ENCODE data around the gene PBX1. TPM values are rescaled to one million over a fixed set of nuclear protein-coding genes. Genes with fewer than 3 reads are reported as not detected.

Gene PBX1
- total and polyA plus RNA-seq, 4 donors = 2.2 to 17.3 (median 5.1) TPM

- Histone ChIP-seq H3K36me3 (ENCODE audit: control insufficient read depth in 4 of 4, insufficient read depth in 3 of 4, low read depth in 1 of 4, low read length in 3 of 4) (no peaks in the 10 kb centered on the region), H3K27ac (ENCODE audit: low read depth in 1 of 2, low read length in 2 of 2) (peak overlapping the region in 1 of 2 donors; percentile 38), H3K27me3 (ENCODE audit: control insufficient read depth in 4 of 4, insufficient read depth in 4 of 4, low read length in 3 of 4) (no peaks in the 10 kb centered on the region), H3K9me3 (ENCODE audit: control insufficient read depth in 4 of 4, low read length in 3 of 4) (no peaks in the 10 kb centered on the region), H3K9ac (ENCODE audit: low read depth in 1 of 2, low read length in 2 of 2) (no peak overlapping the region), H3K4me1 (ENCODE audit: control insufficient read depth in 4 of 4, insufficient read depth in 4 of 4, low read length in 3 of 4) (peaks cover 2 to 23% (median 17%) of the 10 kb centered on the region in 4 donors), H3K4me3 (ENCODE audit: low read depth in 1 of 3, low read length in 3 of 3) (no peak overlapping the region)
- TF ChIP-seq FOXA1 (IDR thresholded peaks at IDR 0.05) (no peak), ATF3 (IDR thresholded peaks at IDR 0.05) (no peak), MAX (IDR thresholded peaks at IDR 0.05) (no peak), RAD21 (IDR thresholded peaks at IDR 0.05) (no peak), NR2F2 (IDR thresholded peaks at IDR 0.05) (no peak), HNF4G (IDR thresholded peaks at IDR 0.05) (no peak), SP1 (IDR thresholded peaks at IDR 0.05) (no peak), RXRA (IDR thresholded peaks at IDR 0.05) (no peak), EGR1 (IDR thresholded peaks at IDR 0.05; ENCODE audit: low read depth in 2 of 2) (no peak), JUND (IDR thresholded peaks at IDR 0.05) (no peak)
- TF ChIP-seq, protein P1, sequence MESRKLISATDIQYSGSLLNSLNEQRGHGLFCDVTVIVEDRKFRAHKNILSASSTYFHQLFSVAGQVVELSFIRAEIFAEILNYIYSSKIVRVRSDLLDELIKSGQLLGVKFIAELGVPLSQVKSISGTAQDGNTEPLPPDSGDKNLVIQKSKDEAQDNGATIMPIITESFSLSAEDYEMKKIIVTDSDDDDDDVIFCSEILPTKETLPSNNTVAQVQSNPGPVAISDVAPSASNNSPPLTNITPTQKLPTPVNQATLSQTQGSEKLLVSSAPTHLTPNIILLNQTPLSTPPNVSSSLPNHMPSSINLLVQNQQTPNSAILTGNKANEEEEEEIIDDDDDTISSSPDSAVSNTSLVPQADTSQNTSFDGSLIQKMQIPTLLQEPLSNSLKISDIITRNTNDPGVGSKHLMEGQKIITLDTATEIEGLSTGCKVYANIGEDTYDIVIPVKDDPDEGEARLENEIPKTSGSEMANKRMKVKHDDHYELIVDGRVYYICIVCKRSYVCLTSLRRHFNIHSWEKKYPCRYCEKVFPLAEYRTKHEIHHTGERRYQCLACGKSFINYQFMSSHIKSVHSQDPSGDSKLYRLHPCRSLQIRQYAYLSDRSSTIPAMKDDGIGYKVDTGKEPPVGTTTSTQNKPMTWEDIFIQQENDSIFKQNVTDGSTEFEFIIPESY (IDR thresholded peaks at IDR 0.05) = no peak
- TF ChIP-seq, protein P2, sequence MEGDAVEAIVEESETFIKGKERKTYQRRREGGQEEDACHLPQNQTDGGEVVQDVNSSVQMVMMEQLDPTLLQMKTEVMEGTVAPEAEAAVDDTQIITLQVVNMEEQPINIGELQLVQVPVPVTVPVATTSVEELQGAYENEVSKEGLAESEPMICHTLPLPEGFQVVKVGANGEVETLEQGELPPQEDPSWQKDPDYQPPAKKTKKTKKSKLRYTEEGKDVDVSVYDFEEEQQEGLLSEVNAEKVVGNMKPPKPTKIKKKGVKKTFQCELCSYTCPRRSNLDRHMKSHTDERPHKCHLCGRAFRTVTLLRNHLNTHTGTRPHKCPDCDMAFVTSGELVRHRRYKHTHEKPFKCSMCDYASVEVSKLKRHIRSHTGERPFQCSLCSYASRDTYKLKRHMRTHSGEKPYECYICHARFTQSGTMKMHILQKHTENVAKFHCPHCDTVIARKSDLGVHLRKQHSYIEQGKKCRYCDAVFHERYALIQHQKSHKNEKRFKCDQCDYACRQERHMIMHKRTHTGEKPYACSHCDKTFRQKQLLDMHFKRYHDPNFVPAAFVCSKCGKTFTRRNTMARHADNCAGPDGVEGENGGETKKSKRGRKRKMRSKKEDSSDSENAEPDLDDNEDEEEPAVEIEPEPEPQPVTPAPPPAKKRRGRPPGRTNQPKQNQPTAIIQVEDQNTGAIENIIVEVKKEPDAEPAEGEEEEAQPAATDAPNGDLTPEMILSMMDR (IDR thresholded peaks at IDR 0.05; ENCODE audit: low read depth, low read length, missing input control) = no peak
- 57% methylated on average over 9 of the region's 9 CpGs for WGBS
- DNase-seq (ENCODE audit: low spot score) = no peak
These were observed 31.1 kb downstream of the PBX1 start for GRCh38 chr1:164589961-164590507.

- Histone ChIP-seq H3K27me3 (ENCODE audit: control insufficient read depth in 4 of 4, insufficient read depth in 4 of 4, low read length in 3 of 4) (no peaks in the 10 kb centered on the region), H3K27ac (ENCODE audit: low read depth in 1 of 2, low read length in 2 of 2) (peak overlapping the region in 1 of 2 donors; percentile 38), H3K4me1 (ENCODE audit: control insufficient read depth in 4 of 4, insufficient read depth in 4 of 4, low read length in 3 of 4) (peaks cover 2 to 23% (median 17%) of the 10 kb centered on the region in 4 donors), H3K9me3 (ENCODE audit: control insufficient read depth in 4 of 4, low read length in 3 of 4) (no peaks in the 10 kb centered on the region), H3K36me3 (ENCODE audit: control insufficient read depth in 4 of 4, insufficient read depth in 3 of 4, low read depth in 1 of 4, low read length in 3 of 4) (no peaks in the 10 kb centered on the region), H3K9ac (ENCODE audit: low read depth in 1 of 2, low read length in 2 of 2) (no peak overlapping the region), H3K4me3 (ENCODE audit: low read depth in 1 of 3, low read length in 3 of 3) (no peak overlapping the region)
- WGBS = 35% methylated on average over 5 of the region's 5 CpGs
- no peak for DNase-seq (ENCODE audit: low spot score)
- TF ChIP-seq, protein P1 (IDR thresholded peaks at IDR 0.05) = no peak
- TF ChIP-seq TAF1 (conservative IDR thresholded peaks at IDR 0.05) (no peak), RXRA (IDR thresholded peaks at IDR 0.05) (peak; percentile 13 to 27), HNF4A (conservative IDR thresholded peaks at IDR 0.05) (peak; percentile 56 to 63), HNF4G (IDR thresholded peaks at IDR 0.05) (peak; percentile 46), MAX (IDR thresholded peaks at IDR 0.05) (no peak)
- TF ChIP-seq, protein P3, sequence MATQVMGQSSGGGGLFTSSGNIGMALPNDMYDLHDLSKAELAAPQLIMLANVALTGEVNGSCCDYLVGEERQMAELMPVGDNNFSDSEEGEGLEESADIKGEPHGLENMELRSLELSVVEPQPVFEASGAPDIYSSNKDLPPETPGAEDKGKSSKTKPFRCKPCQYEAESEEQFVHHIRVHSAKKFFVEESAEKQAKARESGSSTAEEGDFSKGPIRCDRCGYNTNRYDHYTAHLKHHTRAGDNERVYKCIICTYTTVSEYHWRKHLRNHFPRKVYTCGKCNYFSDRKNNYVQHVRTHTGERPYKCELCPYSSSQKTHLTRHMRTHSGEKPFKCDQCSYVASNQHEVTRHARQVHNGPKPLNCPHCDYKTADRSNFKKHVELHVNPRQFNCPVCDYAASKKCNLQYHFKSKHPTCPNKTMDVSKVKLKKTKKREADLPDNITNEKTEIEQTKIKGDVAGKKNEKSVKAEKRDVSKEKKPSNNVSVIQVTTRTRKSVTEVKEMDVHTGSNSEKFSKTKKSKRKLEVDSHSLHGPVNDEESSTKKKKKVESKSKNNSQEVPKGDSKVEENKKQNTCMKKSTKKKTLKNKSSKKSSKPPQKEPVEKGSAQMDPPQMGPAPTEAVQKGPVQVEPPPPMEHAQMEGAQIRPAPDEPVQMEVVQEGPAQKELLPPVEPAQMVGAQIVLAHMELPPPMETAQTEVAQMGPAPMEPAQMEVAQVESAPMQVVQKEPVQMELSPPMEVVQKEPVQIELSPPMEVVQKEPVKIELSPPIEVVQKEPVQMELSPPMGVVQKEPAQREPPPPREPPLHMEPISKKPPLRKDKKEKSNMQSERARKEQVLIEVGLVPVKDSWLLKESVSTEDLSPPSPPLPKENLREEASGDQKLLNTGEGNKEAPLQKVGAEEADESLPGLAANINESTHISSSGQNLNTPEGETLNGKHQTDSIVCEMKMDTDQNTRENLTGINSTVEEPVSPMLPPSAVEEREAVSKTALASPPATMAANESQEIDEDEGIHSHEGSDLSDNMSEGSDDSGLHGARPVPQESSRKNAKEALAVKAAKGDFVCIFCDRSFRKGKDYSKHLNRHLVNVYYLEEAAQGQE (IDR thresholded peaks at IDR 0.05) = no peak
These were observed 31.6 kb downstream of the PBX1 start for GRCh38 chr1:164590592-164590991.
